NCI-H2196 (cell line): ENCODE measurements around the gene SPATA9.
A peak's percentile ranks its signal among the peaks of the same experiment; 100 is the strongest.

Experiments
- DNase-seq: peaks from one replicate; lab custom pipeline; 2025; ENCODE audit not compliant: unreplicated experiment; lab: John Stamatoyannopoulos, UW

The SPATA9 gene

GRCh38 chr5:95682891-95683290 lies at the start of gene SPATA9:
Gene SPATA9 (minus strand): TSS chr5:95682991. CDS start chr5:95682854, 137 bp downstream.
- DNase-seq = no peak

GRCh38 chr5:95731571-95732554 lies 49.1 kb upstream of the SPATA9 start:
- DNase-seq = no peak

GRCh38 chr5:95730730-95731570 lies 48.2 kb upstream of the SPATA9 start, which contains the start of gene RHOBTB3:
Gene RHOBTB3 (plus strand): TSS chr5:95731336. CDS start chr5:95731683, 347 bp downstream.
- DNase-seq = peak; percentile 75

- no peak for DNase-seq
Measured at GRCh38 chr5:95730011-95730700, 47.4 kb upstream of the SPATA9 start.

GRCh38 chr5:95729115-95730010 lies 46.6 kb upstream of the SPATA9 start:
- DNase-seq = no peak

GRCh38 chr5:95728494-95729114 lies 45.8 kb upstream of the SPATA9 start:
- no peak for DNase-seq

GRCh38 chr5:95727764-95728191 lies 45.0 kb upstream of the SPATA9 start:
- peak; percentile 65 for DNase-seq

GRCh38 chr5:95726811-95727763 lies 44.3 kb upstream of the SPATA9 start:
- DNase-seq = no peak

- DNase-seq = no peak
Measured at GRCh38 chr5:95725937-95726810, 43.4 kb upstream of the SPATA9 start.

- no peak for DNase-seq
Measured at GRCh38 chr5:95725071-95725820, 42.5 kb upstream of the SPATA9 start.

- DNase-seq = no peak
Measured at GRCh38 chr5:95723632-95724369, 41.0 kb upstream of the SPATA9 start.

GRCh38 chr5:95721582-95722295 lies 38.9 kb upstream of the SPATA9 start:
- no peak for DNase-seq

- DNase-seq = no peak
Measured at GRCh38 chr5:95720094-95720786, 37.4 kb upstream of the SPATA9 start.

GRCh38 chr5:95718738-95719137 lies 35.9 kb upstream of the SPATA9 start:
- DNase-seq = no peak

- DNase-seq = no peak
Measured at GRCh38 chr5:95718203-95718602, 35.4 kb upstream of the SPATA9 start.
